GM18870 (cell line): ENCODE data around the gene CEP89.
A peak's percentile ranks its signal among the peaks of the same experiment; 100 is the strongest.
"Not testable (repeated sequence)": the region's sequence is repeated elsewhere in the genome, so short reads cannot be mapped to it uniquely, and the experiment has no call there.

ENCODE experiments used
- ATAC-seq: cut with Tn5 transposase; IDR thresholded peaks from one replicate; pipeline ENCODE4 v1.9.1; 2021; ENCODE audit warnings: moderate library complexity; ENCODE audit not compliant: unreplicated experiment

CEP89 gene

DNA sequence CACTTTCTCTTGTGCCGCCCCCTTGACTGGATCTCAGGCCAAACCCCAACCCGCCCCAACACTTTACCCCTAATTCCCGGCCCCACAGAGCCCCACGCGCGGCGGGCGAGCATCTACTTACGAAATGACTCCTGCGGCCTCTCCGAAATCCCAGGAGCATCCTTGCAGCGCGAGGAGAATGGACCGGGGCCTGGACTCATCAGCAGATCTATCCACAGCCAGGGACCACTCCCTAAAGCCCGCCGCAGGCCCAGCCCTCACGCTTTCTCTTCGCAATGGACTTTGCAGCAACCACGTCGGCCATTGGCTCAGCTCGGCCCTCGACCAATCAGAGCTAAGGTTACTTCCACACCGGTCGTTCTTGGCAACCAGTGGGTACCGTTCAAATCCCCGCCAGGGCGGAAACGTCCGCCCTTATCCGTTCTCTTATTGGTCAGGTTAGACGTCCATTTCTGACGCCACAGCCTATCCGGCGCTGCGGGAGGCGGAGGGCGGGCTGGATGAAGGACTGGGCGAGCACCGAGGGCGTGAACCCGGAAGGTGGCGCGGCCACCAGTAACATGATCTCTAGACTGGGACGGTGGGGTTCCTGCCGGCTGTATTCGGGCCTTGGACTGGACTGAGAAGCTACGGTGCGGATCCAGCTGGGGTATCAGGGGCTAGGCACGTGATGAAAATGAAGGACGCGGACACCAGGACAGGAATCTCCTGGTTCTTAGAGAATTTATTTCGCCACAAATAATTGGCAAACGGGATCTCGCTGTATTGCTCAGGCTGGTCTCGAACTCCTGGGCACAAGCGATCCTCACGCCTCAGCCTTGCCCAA, at the start of gene CEP89, which contains the start of gene FAAP24:
Gene CEP89 (minus strand): TSS at position 244 of the 826 bp plus-strand sequence. CDS start 84 bp downstream, at position 160.
Gene FAAP24 (plus strand): TSS at position 528 of the 826 bp plus-strand sequence. CDS start 955 bp downstream, outside the sequence.
- ATAC-seq, result peak; percentile 98

DNA sequence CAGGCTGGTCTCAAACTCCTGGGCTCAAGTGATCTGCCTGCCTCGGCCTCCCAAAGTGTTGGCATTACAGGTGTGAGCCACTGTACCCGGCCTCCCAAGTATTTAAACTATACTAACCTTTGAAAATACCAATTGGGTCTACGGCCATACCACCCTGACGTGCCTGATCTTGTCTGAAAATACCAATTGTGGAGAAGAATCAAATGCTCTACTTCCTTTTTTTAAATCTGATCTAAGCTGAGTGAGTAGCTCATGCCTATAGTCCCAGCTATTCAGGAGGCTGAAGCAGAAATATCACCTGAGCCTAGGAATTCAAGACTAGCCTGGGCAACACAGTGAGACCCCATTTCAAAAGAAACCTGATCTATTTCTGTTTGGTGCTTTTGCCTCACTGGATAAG, 39.1 kb upstream of the CEP89 start:
- ATAC-seq, result not testable (repeated sequence)

DNA sequence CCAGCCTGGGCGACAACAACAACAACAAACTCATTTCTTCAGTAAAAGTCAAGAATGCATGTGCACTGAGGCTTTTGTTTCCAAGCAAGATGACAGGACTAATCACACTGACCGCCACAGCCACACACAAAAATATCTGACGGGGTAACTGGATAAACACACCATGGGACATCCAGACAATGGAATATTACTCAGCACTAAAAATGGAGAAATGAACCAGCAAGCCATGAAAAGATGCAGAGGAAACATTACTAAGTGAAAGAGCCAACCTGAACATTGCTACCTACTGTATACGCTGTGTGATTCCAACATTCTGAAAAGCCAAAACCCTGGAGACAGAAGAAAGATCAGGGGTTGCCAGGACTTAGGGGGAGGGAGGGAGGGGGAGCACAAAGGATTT, 37.0 kb upstream of the CEP89 start:
- ATAC-seq, result no peak

DNA sequence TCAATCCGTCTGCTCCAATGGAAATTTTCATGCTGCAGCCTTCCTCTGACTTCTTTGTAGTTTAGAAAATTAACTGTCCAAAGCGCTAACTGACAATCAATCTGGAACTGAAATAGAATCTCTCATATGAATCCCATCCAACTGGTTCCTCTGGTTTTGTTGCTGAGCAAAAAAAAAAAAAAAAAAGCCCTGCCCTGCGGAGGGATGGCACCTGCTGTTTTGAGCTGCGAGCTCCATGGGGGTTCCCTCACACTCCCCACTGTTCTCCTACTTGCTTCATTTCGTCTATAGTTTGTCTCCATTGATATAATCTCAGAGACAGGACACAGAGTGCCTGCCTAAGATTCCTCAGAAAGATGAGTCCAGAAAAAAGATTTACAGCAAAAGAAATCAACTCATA, 33.7 kb upstream of the CEP89 start:
- no peak for ATAC-seq

DNA sequence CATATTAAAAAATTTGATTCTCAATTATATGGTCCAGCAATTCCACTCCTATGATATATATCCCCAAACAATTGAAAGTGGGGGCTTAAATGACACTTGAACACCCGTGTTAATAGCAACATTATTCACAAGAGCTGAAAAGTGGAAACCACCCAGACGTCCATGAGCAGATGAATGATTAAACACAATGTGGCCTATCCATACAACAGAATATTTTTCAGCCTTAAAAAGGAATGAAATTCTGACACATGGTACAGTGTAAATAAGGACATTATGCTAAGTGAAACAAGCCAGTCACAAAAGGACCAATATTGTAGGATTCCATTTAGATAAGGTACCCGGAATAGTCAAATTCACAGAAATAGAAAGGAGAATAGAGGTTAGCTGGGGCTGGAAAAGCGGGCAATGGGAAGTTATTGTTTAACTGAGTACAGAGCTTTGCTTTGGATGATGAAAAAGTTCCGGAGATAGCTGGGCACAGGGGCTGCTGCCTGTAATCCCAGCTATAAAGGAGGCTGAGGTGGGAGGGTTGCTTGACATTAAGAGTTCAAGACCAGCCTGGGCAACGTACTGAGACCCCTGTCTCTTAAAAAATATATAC, 31.8 kb upstream of the CEP89 start:
- ATAC-seq, result not testable (repeated sequence)

DNA sequence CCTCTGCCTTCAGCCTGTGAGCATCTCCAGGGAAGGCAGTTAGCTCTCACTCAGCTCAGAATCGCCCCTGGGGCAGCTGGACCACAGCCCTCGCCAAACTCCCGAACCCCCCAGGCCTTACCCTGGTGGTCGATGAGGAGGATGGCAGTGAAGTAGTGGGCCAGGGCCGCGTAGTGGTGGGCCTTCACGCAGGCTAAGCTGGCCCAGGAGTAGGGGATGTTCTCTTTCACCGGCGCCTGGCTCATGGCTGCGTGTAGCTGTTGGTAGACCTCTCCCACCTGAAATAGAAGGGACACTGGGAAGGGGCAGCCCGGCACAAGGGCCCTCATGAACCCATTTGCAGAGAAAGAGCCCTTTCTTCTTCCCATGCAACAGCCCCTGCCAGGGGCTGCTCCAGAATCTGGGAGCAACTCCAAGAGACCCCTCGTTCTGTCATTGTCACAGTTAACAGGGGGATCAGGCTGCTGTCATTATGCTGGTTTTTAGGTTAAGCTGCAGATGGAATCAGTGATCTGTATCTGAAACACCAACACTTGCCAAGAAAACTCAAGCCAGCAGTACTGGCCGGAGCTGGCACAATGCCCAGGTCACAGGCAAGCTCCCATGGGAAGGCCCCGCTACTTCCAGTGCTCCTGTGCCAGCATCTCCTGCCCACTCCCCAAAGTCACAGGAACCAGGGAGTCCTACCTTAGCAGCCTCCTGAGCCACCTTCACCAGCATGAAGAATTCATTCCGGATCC, 30.5 kb upstream of the CEP89 start:
- not testable (repeated sequence) for ATAC-seq

DNA sequence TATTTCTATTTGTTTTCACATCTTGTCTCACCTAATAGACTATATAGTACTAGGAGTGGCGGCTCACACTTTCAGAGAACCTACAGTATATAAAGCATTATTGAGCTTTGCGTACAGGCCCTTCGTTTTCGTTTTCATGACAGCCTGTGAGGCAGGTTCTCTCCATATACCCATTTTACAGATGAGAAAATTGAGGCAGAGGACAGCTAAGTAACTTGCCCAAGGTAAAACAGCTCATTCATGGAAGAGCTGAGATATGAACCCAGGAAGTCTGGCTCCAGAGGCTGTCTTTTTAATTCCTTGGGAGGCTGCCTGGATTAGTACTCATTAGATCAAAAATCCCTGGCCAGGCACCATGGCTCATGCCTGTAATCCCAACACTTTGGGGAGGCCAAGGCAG, 29.2 kb upstream of the CEP89 start:
- ATAC-seq, result no peak

DNA sequence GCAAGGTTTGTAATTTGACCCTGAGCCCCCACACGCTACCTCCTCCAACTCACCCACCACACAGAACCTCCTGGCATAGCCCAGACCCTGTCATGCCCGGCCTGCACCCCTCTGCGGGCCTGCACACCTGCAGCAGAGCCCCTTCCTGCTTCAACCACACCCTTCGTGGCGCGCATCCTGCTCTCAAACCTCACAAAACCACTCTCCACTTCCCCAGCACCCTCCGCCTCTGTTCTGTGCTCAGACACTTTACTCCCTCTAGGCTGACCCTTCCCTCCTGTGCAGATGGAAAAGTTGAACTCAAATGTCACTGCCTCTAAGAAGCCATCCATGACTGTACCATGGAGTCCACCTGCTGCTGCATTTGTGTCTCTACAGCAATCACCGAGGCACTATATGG, 28.8 kb upstream of the CEP89 start:
- no peak for ATAC-seq

DNA sequence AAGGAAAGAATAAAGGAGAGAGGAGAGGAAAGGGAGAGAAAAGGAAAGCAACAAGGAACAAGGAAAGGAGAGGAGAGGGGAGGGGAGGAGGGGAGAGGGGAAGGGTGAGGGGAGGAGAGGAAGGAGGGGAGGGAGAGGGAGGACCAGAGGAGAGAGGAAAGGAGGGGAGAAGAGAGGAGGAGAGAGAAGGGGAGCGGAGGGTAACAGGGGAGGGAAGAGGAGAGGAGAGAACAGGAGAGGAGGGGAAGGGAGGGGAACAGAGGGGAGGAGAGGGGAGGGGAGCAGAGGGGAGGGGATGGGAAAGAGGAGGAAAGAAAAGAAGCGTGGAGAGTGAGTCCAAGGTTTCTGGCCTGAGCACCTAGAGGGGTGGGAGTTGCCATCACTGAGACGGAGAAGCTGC, 27.0 kb upstream of the CEP89 start:
- ATAC-seq, result no peak

DNA sequence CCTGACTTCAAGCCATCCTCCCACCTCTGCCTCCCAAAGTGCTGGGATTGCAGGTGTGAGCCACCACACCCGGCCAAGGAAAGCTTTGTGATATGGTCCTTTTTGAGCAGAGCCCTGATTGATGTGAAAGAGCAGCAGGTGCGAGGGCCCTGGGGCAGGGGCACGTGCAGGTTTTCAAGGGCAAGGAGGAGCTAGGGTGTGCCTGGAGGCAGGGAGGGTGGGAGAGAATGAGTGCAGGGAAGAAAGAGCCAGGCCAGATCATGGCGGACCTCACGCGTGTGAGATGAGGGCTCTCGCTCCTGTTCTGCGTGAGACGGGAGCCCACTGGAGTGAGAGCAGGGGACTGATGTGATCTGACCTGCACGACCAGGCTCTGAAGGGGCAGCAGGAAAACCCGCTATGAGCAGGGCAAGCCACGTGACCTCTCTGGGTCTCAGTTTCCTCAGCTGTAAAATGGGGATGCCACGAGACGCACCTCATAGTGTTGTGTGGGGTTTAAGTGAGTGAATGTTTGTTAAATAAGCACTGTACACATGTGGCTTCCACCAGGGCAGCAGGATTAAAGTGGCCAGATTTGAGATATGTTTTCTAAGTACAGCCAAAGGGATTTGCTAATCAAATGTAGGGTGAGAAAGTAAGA, 26.1 kb upstream of the CEP89 start:
- no peak for ATAC-seq

DNA sequence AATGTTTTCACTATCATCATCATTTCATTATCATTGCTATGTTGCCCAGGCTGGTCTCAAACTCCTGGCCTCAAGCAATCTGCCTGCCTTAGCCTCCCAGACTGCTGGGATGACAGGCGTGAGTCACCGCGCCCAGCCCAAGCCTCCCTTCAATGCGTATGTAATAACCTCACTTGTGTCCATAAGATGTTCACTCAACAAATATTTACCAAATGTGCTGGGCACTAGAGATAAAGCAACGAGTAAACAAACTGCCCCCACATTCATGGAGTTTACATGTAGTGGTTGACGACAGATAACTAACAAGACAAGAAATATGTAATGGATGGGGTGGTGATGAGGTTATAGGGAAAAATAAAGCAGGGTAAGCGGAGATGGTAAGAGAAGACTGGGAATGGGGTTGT, 25.3 kb upstream of the CEP89 start:
- ATAC-seq, result not testable (repeated sequence)

DNA sequence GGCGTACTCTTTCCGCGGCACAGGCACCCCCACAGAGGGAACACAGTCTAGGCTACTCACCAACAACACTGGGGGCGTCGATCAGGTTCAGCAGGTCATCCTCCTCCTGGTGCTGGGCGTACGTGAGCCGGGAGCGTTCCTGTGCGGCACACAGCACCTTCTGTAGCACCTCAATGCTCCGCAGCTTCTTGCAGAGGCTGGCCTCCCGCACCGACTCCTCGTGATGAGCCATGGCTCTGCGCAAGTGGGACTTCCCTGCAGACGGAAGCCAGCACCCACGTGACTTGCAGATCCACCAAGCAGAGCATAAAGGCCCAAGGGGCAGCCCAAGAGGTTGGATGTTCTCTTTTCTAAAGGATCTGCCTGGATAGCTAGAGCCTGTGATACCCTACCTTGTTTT, 24.2 kb upstream of the CEP89 start:
- ATAC-seq, result not testable (repeated sequence)

DNA sequence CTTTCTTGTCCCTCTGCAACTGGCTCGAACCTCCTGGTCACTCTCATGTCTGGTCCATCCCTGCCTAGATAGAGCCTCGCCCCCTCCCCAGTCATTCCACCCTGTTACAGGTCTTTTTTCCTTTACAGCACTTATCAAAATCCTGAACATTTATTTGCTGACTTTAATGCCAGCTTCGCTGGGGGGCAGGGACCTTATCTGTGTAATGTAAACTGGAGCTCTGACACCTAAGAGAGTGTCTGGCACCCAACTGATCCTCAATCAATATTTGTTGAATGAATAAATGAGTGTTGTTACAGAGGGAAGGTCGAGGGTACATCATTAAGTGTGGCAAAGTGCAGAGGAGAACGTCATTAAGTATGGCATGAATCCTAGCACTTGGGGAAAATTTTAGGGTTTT, 17.0 kb upstream of the CEP89 start:
- ATAC-seq, result no peak

DNA sequence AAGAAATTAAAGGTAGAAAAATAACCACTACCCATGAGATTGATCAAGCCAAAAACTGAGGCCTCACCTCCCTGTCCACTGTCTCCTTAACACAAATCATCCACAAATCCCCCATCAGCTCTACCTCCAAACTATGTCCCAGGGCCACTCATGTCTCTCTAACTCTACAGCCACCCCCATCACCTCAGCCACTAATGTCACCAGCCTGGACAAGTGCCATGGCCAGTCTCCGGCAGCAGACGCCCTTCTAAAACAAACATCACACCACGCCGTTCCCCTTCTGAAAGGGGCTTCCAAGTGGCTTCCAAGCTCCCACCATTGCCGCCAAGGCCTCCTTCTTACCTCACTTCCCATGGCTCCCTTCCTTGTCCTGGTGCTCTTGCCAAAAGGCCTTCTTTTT, 16.5 kb upstream of the CEP89 start:
- not testable (repeated sequence) for ATAC-seq

DNA sequence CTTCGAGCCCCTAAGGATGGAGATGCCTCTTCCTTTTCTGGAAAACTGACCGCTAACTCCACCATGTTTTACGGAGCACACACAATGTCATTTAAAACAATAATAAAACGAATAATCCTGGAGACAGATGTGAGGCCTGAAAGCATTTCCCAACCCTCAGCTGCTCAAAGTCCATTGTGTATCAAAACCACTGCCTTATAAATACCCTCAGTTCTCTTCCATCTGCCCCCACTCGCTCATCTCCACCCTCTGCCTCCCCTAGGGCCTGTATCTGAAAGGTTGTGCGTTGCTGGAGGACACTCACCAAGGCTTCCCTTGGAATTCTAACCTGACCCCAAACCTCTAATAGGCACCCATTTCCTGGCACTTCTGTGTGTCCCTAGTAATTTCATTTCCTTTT, 10.7 kb upstream of the CEP89 start:
- ATAC-seq, result not testable (repeated sequence)

DNA sequence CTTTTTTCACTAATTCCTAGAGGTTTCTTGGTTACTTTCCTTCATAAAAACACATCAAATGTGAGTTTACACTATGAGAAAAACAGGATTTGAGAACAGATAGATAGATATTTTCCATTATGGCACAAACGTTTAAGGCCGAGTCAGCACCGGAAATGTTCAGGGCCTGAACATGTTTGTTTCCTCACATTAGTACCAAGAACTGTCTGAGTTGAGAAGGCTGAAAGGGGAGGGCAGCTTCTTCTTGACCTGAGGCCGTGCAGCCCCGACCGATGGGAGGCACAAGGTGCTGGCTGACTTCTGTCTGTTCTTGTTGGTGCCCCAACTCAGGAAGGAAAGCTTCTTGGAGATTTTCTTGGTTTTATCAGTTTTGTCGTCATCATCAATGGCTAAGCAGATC, 8.0 kb upstream of the CEP89 start:
- ATAC-seq, result not testable (repeated sequence)

DNA sequence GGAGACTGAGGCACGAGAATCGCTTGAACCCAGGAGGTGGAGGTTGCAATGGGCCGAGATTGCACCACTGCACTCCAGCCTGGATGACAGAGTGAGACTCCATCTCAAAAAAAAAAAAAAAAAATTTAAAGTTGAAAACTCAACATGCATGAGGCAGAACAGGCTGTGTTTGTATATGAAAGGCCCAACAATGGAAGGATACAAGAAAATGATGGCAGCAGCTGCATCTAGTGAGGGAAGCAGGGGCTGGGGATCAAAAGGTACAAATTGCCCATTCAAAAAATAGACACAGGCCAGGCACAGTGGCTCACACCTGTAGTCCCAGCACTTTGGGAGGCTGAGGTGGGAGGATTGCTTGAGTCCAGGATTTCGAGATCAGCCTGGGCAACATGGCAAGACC, 6.1 kb upstream of the CEP89 start:
- not testable (repeated sequence) for ATAC-seq

DNA sequence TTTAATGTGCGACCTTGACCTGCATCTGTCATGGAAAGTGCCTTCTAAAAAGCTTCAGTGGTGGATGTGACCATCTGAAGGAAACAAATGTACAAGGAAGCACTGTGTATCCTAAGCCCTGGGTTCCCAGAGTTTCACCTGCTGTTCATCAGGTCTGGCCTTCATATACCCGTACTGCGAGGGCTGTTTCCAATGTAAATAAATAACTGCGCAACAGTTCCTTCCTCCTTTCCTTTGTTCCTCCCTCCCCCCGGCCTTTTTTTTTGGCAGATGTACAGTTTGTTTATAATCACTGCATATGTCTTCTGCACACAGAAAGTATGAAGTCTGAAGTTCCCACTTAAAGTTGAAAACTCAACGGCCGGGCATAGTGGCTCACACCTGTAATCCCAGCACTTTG, 5.5 kb upstream of the CEP89 start:
- ATAC-seq, result no peak

DNA sequence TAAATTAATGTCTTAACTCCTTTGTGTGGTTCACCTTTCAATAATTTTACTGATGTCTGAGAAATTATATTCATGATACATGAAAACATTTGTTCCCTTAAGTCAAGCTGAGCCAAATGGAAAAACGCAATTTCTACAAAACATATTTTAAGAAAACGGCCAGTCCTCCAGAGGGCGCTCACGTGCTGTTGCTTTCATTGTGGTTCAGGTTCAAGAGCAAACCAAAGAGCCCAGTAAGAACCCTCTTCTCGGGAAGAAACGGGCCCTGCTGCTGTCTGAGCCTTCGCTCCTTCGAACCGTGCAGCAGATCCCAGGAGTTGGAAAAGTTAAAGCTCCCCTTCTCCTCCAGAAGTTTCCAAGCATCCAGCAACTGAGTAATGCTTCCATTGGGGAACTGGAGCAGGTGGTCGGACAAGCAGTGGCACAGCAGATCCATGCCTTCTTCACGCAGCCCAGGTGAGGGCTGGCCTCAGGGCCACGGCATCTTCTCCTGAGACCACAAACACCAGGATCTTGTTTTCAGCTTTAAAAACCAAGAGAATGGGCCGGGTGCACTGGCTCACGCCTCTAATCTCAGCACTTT, 4.6 kb upstream of the CEP89 start:
- ATAC-seq, result no peak

DNA sequence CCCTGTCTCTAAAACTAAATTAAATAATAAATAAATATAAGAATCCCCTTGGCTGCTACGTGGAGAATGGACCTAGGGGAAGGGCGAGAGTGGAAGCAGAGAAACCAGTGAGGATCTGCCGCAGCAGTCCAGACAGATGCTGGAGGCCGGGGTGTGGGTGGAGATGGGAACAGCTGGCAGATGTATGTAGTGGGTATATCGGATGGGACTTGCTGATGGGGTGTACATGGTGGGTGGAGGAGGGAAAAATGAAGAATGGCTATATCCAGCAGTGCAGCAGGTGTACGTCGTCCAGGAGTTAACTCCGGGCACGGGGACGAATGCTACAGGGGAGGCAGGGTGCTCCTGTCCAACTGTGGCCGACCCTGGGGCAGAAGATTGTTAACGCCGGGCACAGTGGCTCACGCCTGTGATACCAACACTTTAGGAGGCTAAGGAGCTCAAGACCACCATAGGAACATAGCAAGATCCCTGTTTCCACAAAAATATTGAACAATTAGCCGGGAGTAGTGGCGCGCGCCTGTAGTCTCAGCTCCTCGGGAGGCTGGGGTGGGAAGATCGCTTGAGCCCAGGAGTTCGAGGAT, 654 bp downstream of the CEP89 start:
- ATAC-seq, result no peak
